Panc1 (cell line): ENCODE measurements around the gene UVSSA.

Experiments used
- TCF7L2 ChIP-seq: IDR thresholded peaks from 2 replicates; pipeline ENCODE4 v1.6.1; 2011; ENCODE audit warnings: mild to moderate bottlenecking, low read depth, low read length, inconsistent platforms
- TF ChIP-seq, protein P1 (sequence below): fragments of 450-650 bp; IDR thresholded peaks from 2 replicates; pipeline ENCODE4 v1.5.1; 2017; ENCODE audit warnings: mild to moderate bottlenecking
- TF ChIP-seq, protein P2 (sequence below), 2 experiments: IDR thresholded peaks; 2 replicates each; pipeline ENCODE4 v1.6.1; 2011 to 2012; ENCODE audit warnings: low read depth in 2 of 2, control low read depth in 1 of 2, low read length in 1 of 2, mild to moderate bottlenecking in 1 of 2, moderate library complexity in 1 of 2; ENCODE audit not compliant: insufficient read depth in 1 of 2

DNA sequence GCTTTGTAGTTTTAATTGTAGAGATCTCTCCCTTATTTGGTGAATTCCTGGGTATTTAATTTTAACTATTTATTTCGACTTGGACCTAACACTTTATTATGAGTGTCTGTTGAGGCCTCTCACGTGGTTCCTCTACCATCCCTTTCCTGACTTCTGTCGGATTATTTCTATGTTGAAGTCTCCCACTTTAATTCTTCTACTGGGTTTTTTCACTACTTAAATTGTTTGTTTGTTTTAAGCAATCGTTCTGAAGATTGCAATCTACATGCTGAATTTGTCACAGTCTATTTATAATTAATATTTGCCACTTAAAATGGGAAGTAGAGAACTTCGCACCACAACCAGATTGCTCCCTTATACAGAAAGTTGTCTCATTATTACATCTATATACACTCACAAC is 80.0 kb downstream of the UVSSA start:
- TF ChIP-seq, protein P1, sequence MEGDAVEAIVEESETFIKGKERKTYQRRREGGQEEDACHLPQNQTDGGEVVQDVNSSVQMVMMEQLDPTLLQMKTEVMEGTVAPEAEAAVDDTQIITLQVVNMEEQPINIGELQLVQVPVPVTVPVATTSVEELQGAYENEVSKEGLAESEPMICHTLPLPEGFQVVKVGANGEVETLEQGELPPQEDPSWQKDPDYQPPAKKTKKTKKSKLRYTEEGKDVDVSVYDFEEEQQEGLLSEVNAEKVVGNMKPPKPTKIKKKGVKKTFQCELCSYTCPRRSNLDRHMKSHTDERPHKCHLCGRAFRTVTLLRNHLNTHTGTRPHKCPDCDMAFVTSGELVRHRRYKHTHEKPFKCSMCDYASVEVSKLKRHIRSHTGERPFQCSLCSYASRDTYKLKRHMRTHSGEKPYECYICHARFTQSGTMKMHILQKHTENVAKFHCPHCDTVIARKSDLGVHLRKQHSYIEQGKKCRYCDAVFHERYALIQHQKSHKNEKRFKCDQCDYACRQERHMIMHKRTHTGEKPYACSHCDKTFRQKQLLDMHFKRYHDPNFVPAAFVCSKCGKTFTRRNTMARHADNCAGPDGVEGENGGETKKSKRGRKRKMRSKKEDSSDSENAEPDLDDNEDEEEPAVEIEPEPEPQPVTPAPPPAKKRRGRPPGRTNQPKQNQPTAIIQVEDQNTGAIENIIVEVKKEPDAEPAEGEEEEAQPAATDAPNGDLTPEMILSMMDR: no peak
- no peak for TF ChIP-seq TCF7L2
- TF ChIP-seq, protein P2, sequence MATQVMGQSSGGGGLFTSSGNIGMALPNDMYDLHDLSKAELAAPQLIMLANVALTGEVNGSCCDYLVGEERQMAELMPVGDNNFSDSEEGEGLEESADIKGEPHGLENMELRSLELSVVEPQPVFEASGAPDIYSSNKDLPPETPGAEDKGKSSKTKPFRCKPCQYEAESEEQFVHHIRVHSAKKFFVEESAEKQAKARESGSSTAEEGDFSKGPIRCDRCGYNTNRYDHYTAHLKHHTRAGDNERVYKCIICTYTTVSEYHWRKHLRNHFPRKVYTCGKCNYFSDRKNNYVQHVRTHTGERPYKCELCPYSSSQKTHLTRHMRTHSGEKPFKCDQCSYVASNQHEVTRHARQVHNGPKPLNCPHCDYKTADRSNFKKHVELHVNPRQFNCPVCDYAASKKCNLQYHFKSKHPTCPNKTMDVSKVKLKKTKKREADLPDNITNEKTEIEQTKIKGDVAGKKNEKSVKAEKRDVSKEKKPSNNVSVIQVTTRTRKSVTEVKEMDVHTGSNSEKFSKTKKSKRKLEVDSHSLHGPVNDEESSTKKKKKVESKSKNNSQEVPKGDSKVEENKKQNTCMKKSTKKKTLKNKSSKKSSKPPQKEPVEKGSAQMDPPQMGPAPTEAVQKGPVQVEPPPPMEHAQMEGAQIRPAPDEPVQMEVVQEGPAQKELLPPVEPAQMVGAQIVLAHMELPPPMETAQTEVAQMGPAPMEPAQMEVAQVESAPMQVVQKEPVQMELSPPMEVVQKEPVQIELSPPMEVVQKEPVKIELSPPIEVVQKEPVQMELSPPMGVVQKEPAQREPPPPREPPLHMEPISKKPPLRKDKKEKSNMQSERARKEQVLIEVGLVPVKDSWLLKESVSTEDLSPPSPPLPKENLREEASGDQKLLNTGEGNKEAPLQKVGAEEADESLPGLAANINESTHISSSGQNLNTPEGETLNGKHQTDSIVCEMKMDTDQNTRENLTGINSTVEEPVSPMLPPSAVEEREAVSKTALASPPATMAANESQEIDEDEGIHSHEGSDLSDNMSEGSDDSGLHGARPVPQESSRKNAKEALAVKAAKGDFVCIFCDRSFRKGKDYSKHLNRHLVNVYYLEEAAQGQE (IDR thresholded peaks at IDR 0.05; ENCODE audit: insufficient read depth in 1 of 2, low read depth in 2 of 2, low read length in 1 of 2): no peak
